B cell (primary cell): ENCODE measurements around the gene ZMYND19.

Experiments used
- EZH2 ChIP-seq: IDR thresholded peaks from 2 replicates; pipeline ENCODE4 v1.6.1; 2012; ENCODE audit warnings: borderline replicate concordance, low read depth, mild to moderate bottlenecking, moderate library complexity, low read length; ENCODE audit not compliant: insufficient read depth, poor library complexity, severe bottlenecking
- TF ChIP-seq, protein P1 (sequence below): fragments of 200-600 bp; IDR thresholded peaks from one replicate; pipeline ENCODE4 v1.8.0; 2022; ENCODE audit warnings: antibody characterized with exemption, mild to moderate bottlenecking

DNA sequence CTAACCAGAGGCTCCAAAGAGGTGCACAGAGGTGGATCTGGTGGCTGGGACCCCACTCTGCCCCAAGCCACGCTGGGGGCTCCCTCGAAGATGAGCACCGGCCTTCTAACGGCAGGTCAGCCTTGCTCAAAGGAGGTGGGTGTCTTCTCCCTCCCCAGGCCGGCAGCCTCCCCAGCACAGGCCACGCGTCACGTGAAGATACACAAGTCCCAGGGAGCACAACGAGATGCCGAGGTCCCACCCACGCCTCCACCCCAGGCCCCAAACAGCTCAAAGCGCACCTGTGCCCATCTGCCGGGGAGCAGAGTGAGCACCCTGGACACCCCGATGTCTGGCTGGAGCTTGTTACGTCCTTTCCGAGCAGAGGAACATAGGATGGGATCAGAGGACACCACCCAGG, 52.3 kb downstream of the ZMYND19 start:
- TF ChIP-seq, protein P1, sequence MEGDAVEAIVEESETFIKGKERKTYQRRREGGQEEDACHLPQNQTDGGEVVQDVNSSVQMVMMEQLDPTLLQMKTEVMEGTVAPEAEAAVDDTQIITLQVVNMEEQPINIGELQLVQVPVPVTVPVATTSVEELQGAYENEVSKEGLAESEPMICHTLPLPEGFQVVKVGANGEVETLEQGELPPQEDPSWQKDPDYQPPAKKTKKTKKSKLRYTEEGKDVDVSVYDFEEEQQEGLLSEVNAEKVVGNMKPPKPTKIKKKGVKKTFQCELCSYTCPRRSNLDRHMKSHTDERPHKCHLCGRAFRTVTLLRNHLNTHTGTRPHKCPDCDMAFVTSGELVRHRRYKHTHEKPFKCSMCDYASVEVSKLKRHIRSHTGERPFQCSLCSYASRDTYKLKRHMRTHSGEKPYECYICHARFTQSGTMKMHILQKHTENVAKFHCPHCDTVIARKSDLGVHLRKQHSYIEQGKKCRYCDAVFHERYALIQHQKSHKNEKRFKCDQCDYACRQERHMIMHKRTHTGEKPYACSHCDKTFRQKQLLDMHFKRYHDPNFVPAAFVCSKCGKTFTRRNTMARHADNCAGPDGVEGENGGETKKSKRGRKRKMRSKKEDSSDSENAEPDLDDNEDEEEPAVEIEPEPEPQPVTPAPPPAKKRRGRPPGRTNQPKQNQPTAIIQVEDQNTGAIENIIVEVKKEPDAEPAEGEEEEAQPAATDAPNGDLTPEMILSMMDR, result no peak
- TF ChIP-seq EZH2, result no peak
